Right cardiac atrium (tissue), 5 donors: ENCODE data around the gene SH3BP2. TPM values are rescaled to one million over a fixed set of nuclear protein-coding genes. Genes with fewer than 3 reads are reported as not detected.
"Not testable (repeated sequence)": the region's sequence is repeated elsewhere in the genome, so short reads cannot be mapped to it uniquely, and the experiment has no call there.

Experiments
- ATAC-seq, 2 donors: fragments of 200-7000 bp; cut with Tn5 transposase; one replicate each; pipeline versions ENCODE4 v1.8.0 to v1.9.1; 2020; ENCODE audit warnings: moderate library complexity in 2 of 2, mild to moderate bottlenecking in 1 of 2
- DNase-seq, 3 donors: peaks; one replicate each; pipeline ENCODE4 v3.0.0-alpha.2; 2020
- H3K27ac ChIP-seq: one replicate; pipeline ENCODE4 v1.5.1; 2013; ENCODE audit warnings: mild to moderate bottlenecking, low read length, control low read depth, moderate library complexity
- H3K27me3 ChIP-seq: one replicate; pipeline ENCODE4 v1.6.1; 2013; ENCODE audit not compliant: control insufficient read depth, insufficient read depth
- H3K4me1 ChIP-seq: one replicate; pipeline ENCODE4 v1.6.1; 2013; ENCODE audit warnings: low read length; ENCODE audit not compliant: control insufficient read depth, insufficient read depth
- H3K4me3 ChIP-seq: one replicate; pipeline ENCODE4 v1.5.1; 2013; ENCODE audit warnings: low read length, control low read depth
- H3K9me3 ChIP-seq: one replicate; pipeline ENCODE4 v1.6.1; 2013; ENCODE audit warnings: low read length; ENCODE audit not compliant: control insufficient read depth
- WGBS: extraction: QIAGEN DNeasy Blood & Tissue Kit; methylation state at CpG from one replicate; pipeline ENCODE4 v1.1.7; 2013; 5-methylcytosine and 5-hydroxymethylcytosine counted together
- intact Hi-C, 4 donors: fragments of 100-400 bp; cut with DNase I; formaldehyde crosslinking; loops; one replicate each; pipeline versions ENCODE4 v1.11.0 to v1.14.0; 2022 to 2023
- polyA plus RNA-seq: library from polyadenylated mRNA; stranded (reverse); fragments of 200-250 nt; gene quantifications from one replicate; pipeline ENCODE4 v1.2.3, GENCODE V29; 2013
- total RNA-seq, 4 donors: library from RNA; stranded (reverse); fragmentation: NEBNext Ultra II Directional; extraction: Animal tissue kit (Norgen Biotek cat#: 25700); gene quantifications; one replicate each; pipeline ENCODE4 v1.2.1, GENCODE V29; 2021
- donor health status: healthy with polysubstance abuse.
- donor health status: DM: no; HTN: yes; CAD: no.
- donor health status: DM: no; HTN: no; CAD: no.
- donor health status: DM: no; HTN: yes; CAD: no; lungs with severe emphysema.
- donor health status: DM: yes; HTN: yes; CAD: no.

The SH3BP2 gene
- total and polyA plus RNA-seq, 5 donors: 20.5 to 28.8 (median 25.0) TPM

GRCh38 chr4:2765832-2766526 is 26.9 kb upstream of the SH3BP2 start:
- no peak overlapping the region for H3K27ac ChIP-seq
- 89% methylated on average over 12 of the region's 12 CpGs for WGBS
- no peaks in the 10 kb centered on the region for H3K4me1 ChIP-seq
- ATAC-seq (no peak), DNase-seq (no peak)
- no peaks in the 10 kb centered on the region for H3K27me3 ChIP-seq
- intact Hi-C loops: loop anchor here in 3 of 4 donors (10.0 kb wide), 3 partner anchors 49 to 169 kb away; partner anchors contain the start of gene ADD1 (in 1 of the 3)
- no peak overlapping the region for H3K4me3 ChIP-seq
- H3K9me3 ChIP-seq: no peaks in the 10 kb centered on the region

GRCh38 chr4:2767046-2767704 is 25.7 kb upstream of the SH3BP2 start:
- no peaks in the 10 kb centered on the region for H3K9me3 ChIP-seq
- no peak overlapping the region for H3K4me3 ChIP-seq
- H3K4me1 ChIP-seq: no peaks in the 10 kb centered on the region
- 77% methylated on average over 5 of the region's 5 CpGs for WGBS
- H3K27me3 ChIP-seq: no peaks in the 10 kb centered on the region
- intact Hi-C loops: loop anchor here in 3 of 4 donors (10.0 kb wide), 3 partner anchors 48 to 168 kb away; partner anchors contain the start of gene ADD1 (in 1 of the 3)
- ATAC-seq (no peak), DNase-seq (peak in 1 of 3 donors; percentile 25)
- H3K27ac ChIP-seq: no peak overlapping the region

GRCh38 chr4:2767705-2768074 is 25.2 kb upstream of the SH3BP2 start:
- Histone ChIP-seq H3K27ac (no peak overlapping the region), H3K27me3 (no peaks in the 10 kb centered on the region), H3K9me3 (no peaks in the 10 kb centered on the region), H3K4me1 (no peaks in the 10 kb centered on the region), H3K4me3 (no peak overlapping the region)
- intact Hi-C loops: loop anchor here in 3 of 4 donors (10.0 kb wide), 3 partner anchors 47 to 167 kb away; partner anchors contain the start of gene ADD1 (in 1 of the 3)
- ATAC-seq (peak; percentile 41 to 50), DNase-seq (peak; percentile 56 to 75 (median 67))
- WGBS: 46% methylated on average over 11 of the region's 11 CpGs

GRCh38 chr4:2768124-2768523 is 24.8 kb upstream of the SH3BP2 start:
- no peak overlapping the region for H3K27ac ChIP-seq
- DNase-seq (peak in 1 of 3 donors; percentile 28), ATAC-seq (no peak)
- H3K27me3 ChIP-seq: no peaks in the 10 kb centered on the region
- H3K9me3 ChIP-seq: no peaks in the 10 kb centered on the region
- H3K4me1 ChIP-seq: no peaks in the 10 kb centered on the region
- H3K4me3 ChIP-seq: no peak overlapping the region
- 74% methylated on average over 9 of the region's 9 CpGs for WGBS
- intact Hi-C loops: loop anchor here in 3 of 4 donors (10.0 kb wide), 3 partner anchors 47 to 167 kb away; partner anchors contain the start of gene ADD1 (in 1 of the 3)

GRCh38 chr4:2768921-2769336 is 24.0 kb upstream of the SH3BP2 start:
- H3K4me3 ChIP-seq: no peak overlapping the region
- H3K27me3 ChIP-seq: no peaks in the 10 kb centered on the region
- no peak overlapping the region for H3K27ac ChIP-seq
- 55% methylated on average over 15 of the region's 15 CpGs for WGBS
- no peaks in the 10 kb centered on the region for H3K4me1 ChIP-seq
- peak in 2 of 3 donors; percentile 45 to 55 for DNase-seq
- ATAC-seq: no peak
- intact Hi-C loops: loop anchor here in 3 of 4 donors (10.0 kb wide), 3 partner anchors 46 to 166 kb away; partner anchors contain the start of gene ADD1 (in 1 of the 3)
- H3K9me3 ChIP-seq: no peaks in the 10 kb centered on the region

- Histone ChIP-seq H3K9me3 (no peaks in the 10 kb centered on the region), H3K27ac (no peak overlapping the region), H3K27me3 (no peaks in the 10 kb centered on the region), H3K4me1 (no peaks in the 10 kb centered on the region), H3K4me3 (no peak overlapping the region)
- no peak for DNase-seq
- WGBS: 97% methylated on average over 3 of the region's 3 CpGs
- intact Hi-C loops: no loop called here
- no peak for ATAC-seq
Observed at GRCh38 chr4:2771264-2771663, 21.6 kb upstream of the SH3BP2 start.

- H3K27ac ChIP-seq, H3K27me3 ChIP-seq, H3K4me1 ChIP-seq, H3K4me3 ChIP-seq, intact Hi-C loops, H3K9me3 ChIP-seq, DNase-seq, ATAC-seq: not testable (repeated sequence)
- 96% methylated on average over 5 of the region's 5 CpGs for WGBS
Observed at GRCh38 chr4:2780643-2781042, 12.2 kb upstream of the SH3BP2 start.

GRCh38 chr4:2781911-2782310 is 11.0 kb upstream of the SH3BP2 start:
- no peak for ATAC-seq

GRCh38 chr4:2783790-2784189 is 9.1 kb upstream of the SH3BP2 start:
- ATAC-seq: no peak
- no peak overlapping the region for H3K4me3 ChIP-seq
- DNase-seq: no peak
- H3K9me3 ChIP-seq: no peaks in the 10 kb centered on the region
- no peak overlapping the region for H3K27ac ChIP-seq
- peaks cover 7% of the 10 kb centered on the region for H3K4me1 ChIP-seq
- WGBS: 79% methylated on average over 4 of the region's 4 CpGs
- H3K27me3 ChIP-seq: no peaks in the 10 kb centered on the region
- intact Hi-C loops: no loop called here

More at GRCh38 chr4:2781911-2782310, 11.0 kb upstream of the SH3BP2 start:
- no peak for DNase-seq
- no peak overlapping the region for H3K27ac ChIP-seq
- intact Hi-C loops: no loop called here
- no peaks in the 10 kb centered on the region for H3K9me3 ChIP-seq
- no peaks in the 10 kb centered on the region for H3K27me3 ChIP-seq
- 92% methylated on average over 10 of the region's 10 CpGs for WGBS
- H3K4me3 ChIP-seq: no peak overlapping the region
- no peaks in the 10 kb centered on the region for H3K4me1 ChIP-seq

- Histone ChIP-seq H3K27ac (no peak overlapping the region), H3K4me1 (peaks cover 7% of the 10 kb centered on the region), H3K27me3 (no peaks in the 10 kb centered on the region), H3K9me3 (no peaks in the 10 kb centered on the region), H3K4me3 (no peak overlapping the region)
- DNase-seq (peak in 1 of 3 donors; percentile 22), ATAC-seq (no peak)
- WGBS: 49% methylated on average over 4 of the region's 4 CpGs
- intact Hi-C loops: no loop called here
Observed at GRCh38 chr4:2785613-2786012, 7.3 kb upstream of the SH3BP2 start.

GRCh38 chr4:2786152-2786671 is 6.7 kb upstream of the SH3BP2 start:
- H3K4me3 ChIP-seq: no peak overlapping the region
- H3K27me3 ChIP-seq: no peaks in the 10 kb centered on the region
- ATAC-seq (no peak), DNase-seq (peak in 1 of 3 donors; percentile 48)
- no peaks in the 10 kb centered on the region for H3K9me3 ChIP-seq
- 86% methylated on average over 7 of the region's 7 CpGs for WGBS
- H3K27ac ChIP-seq: no peak overlapping the region
- intact Hi-C loops: no loop called here
- H3K4me1 ChIP-seq: peaks cover 7% of the 10 kb centered on the region
